NCI-H2196 (cell line): ENCODE results near the gene EEIG1.
"Not testable (repeated sequence)": the region's sequence is repeated elsewhere in the genome, so short reads cannot be mapped to it uniquely, and the experiment has no call there.

Experiments
- DNase-seq: peaks from one replicate; lab custom pipeline; 2025; ENCODE audit not compliant: unreplicated experiment; lab: John Stamatoyannopoulos, UW

The EEIG1 gene

DNA sequence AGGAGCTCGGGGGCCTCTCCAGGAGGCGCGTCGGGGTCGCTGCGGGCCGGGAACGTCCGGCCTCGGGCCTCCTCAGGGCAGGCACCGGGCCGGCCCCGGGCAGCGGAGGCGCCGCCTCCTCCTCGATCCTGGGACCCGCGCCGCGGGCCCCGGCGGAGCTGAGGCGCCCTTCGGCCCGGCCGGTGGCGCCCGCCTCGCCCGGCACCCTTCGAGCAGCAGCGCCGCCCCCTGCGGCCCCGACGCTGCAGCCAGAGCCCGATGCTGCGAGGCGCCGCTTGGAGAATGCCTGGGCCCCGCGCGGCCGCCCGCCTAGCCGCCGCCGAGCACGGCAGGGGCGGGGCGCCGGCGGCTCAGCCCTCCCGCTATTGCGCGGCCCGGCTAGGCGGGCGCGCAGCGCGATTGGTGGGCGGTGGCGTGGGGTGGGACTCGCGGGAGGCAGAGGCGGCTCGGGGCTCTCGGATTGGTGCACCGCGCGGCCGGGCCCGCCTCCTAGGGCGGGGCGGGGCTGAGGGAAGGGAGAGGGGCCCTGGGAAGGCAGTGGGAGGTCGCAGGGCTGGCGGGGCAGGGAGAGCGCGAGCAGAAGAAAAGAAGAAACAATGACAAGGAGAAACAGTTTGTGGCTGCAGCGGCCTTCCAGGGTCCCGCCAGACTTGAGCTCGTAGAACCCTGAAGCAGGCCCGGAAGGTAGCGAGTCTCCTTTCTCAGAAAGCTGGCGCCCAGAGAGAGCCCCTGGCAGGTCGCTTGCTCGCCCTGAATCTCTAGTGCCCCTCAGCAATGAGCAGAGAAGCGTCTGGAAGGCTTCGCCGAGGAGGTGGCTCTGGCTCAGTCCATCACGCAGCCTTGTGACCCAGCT lies at the start of gene EEIG1:
Gene EEIG1, minus strand, starts transcription at position 284 of the 853 bp plus-strand sequence. CDS start 852 bp downstream, outside the sequence.
- peak; percentile 95 for DNase-seq

DNA sequence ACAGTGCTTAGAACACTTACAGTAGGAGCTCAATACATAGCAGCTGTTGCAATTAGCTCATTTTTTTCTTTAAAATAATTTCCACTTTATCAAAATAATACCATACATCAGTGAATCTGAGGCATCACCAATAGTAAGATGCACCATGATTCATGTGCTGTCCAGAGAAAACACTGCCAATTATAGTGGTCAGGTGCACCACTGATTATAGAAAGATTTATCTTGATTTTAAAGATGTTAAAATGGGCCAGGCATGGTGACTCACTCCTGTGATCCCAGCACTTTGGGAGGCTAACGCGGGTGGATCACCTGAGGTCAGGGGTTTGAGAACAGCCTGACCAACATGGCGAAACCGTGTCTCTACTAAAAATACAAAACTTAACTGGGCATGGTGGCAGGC lies 46.9 kb upstream of the EEIG1 start:
- no peak for DNase-seq

DNA sequence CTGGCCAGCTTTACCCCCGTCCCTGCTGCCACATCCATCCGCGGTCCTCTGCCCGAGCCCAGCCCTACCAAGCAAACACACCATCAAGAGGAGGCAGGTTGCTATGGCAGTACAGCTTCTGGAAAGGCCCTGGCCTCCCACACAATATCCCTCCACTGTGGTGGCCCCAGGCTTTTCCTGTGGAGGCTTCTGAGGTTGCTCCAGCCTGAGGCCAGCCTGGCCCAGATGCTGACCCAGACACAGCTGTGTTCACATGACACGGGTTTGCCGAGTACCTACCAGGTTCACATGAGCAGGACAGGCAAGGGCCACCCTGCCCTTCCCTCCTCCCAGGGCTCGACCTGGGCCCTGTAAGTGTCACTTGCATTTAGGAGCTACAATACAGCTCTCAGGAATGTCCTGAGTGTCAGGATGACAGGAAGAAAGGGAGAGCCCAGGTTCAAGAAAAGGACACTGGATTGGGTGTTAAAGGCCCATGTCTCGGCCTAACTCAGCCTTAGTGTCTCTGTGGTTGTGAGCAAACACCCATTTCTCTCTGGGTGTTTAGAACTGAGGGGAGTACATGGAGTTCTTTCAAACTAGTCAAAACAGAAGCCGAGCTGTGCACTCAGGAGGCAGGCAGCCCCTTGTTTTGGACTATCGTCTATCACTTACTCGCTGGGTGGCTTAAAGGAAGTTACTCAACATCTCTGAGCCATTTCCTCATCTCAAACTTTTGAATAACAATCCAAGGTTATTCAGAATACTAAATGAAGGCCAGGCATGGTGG lies 46.2 kb upstream of the EEIG1 start:
- no peak for DNase-seq

DNA sequence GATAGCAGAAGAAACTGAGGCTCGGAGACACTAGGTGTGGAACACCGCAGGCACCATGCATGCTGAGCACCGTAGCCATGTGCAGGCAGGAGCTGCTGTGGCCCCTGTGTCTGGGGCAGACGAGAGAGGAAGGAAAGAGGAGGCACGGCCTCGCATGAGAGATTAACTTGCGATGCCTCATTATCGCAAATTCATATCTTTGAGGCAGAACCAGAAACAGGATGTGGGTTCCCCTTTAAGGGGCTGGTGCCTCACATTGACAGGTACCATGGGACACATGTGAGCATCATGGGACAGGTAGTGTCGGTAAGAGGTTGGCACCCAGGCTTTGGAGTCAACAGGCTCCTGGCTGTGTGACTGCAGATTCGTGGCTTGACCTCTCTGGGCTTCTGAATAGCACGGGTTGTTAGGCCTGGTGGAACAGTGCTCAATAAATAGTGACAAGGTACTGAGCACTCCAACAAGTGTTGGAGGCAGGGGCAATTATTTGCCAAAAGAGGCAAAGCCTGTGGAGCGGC lies 45.5 kb upstream of the EEIG1 start:
- DNase-seq = no peak

DNA sequence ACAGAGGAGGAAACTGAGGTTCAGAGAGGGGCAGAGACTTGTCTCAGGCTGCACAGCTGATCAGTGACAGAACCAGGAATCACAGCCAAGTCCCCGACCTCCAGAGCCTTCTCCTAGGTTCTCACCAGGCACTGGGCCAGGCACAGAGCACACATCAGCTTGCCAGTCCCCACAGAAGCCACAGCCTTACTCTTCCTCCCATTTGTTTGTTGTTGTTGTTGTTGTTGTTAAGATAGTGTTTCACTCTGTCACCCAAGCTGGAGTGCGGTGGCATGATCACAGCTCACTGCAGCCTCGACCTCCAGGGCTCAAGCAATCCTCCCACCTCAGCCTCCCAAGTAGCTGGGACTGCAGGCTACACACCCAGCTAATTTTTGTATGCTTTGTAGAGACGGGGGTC lies 44.9 kb upstream of the EEIG1 start:
- DNase-seq = no peak

DNA sequence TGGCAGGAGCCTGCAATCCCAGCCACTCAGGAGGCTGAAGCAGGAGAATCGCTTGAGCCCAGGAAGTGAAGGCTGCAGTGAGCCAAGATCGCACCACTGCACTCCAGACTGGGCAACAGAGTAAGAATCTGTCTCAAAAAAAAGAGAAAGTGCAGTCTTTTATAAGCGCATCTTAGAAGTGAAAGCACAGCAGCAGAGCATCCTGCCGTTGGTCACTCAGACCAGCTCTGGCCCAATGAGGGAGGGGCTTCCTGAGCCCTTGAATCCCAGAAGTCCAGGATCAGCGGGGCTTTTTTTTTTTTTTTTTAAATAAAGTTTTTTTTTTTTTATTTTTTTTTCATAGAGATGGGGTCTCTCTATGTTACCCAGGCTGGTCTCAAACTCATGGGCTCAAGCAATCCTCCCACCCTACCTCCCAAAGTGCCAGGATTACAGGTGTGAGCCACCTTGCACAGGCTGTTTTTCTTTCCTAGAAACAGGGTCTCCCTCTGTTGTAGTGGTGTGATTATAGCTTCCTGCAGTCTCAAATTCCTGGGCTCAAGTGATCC lies 44.0 kb upstream of the EEIG1 start:
- DNase-seq = no peak

DNA sequence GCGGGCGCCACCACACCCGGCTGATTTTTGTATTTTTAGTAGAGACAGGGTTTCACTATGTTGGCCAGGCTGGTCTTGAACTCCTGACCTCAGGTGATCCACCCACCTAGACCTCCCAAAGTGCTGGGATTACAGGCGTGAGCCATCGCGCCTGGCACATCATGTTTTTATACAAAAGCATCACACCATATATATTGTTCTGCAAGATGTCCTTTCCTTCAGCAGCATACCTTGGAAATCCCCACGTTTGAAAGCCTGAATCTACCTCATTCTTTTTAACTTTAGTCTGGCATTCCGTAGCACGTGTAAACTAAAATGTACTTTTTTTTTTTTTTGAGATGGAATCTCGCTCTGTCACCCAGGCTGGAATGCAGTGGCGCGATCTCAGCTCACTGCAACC lies 42.9 kb upstream of the EEIG1 start:
- DNase-seq = not testable (repeated sequence)

DNA sequence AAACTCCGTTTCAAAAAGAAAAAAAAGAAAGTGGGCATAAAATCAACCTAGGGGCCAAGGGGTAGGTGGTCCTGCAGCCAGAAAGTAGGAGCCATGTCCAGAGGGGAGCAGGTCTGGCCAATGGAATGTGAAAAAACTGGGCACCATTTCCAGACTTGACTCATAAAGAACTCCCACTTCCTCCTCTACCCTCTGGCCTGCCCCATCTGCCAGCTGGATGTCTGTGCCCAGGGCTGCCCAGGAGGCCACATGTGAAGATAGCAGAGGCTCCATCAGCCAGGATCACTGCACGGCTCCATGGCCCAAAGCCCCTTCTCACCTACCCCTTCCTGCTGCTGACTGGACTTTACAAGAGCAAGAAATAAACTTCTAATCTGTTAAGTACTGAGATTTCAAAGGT lies 42.1 kb upstream of the EEIG1 start:
- DNase-seq = no peak

DNA sequence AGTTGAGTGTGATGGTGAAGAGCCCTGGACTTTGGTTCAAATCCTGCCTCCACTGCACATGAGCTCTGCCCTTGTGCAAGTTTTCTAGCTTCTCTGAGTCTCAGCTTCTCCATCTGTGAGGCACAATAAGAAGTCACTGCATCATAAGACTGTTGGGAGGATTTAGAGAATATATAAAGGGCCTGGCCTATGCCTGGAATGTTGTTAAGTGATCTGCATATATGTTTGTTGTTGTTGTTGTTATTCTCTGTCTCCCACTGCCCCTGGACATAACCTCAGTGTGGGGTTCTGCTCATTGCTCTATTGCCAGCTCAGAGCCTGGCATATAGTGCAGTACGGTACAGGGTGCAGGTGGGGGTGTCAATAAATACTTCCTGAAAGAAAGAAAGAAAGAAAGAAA lies 40.3 kb upstream of the EEIG1 start:
- DNase-seq = no peak

DNA sequence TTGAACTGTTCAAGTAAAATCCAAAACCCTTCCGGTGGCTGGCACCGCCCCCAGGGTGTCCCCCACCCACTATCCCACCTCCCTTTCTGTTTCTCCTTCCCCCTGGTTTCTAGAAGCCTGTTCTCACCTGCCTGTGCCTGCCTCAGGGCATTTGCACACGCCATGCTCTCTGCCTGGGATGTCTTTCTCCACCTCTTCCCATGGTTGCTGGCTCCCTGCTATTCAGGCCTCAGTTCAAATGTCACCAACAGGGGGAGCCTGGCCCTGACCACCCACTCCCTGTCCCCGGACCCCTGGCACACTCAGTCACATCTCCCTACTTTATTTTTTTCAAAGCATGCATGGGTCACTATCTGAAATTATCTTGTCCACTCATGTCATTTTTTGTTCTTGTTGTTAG lies 39.9 kb upstream of the EEIG1 start:
- DNase-seq = no peak

DNA sequence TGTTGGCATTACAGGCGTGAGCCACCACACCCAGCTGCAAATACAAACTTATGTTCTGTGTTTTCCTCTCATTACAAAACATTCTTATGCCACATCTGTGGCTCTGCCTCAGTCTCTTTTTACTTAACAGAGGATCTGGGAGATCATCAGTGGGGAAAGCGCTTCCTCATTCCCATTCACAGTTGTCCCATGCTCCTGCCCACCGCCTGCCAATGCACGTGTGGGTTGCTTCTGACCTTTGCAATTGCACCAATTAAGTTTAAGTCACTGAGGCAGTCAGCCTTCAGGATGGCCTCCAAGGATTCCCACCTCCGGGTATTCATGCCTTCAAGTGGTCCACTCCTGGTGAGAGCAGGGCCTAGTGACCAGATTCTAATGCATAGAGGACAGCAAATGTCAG lies 34.9 kb upstream of the EEIG1 start:
- DNase-seq = no peak

DNA sequence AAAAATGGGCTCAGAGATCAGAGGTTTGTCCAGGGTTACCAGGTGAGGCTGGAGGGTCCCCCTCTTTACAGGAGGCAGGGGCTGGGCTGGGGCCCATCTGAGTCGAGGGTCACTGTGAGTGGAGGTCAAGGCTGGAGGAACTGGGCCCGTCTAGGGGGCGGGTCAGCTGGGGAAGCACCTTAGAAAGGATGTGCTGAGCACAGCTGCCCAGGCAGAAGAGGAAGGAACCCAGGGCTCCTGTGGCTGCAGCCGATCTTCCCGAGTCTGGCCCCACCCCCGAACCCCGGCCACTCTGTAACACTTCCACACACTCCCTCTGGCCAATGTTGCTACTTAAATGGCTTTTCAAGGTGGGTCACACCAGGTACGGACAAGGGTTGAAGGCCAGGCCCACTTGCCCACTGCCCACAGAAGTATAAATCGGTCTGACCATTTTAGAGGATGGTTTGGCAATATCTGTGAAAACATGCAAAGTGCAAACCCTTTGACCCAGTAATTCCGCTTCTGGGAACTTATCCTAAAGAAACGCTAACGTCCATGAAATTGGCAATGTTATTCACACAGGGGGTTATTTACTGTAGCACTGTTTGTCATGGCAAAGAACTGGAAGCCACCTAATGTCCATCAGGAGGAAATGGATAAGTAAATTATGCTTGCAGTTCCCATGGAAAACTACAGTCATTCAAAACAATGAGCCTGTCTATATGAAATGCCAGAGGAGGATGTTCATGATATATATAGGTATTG lies 30.5 kb upstream of the EEIG1 start:
- DNase-seq = no peak

DNA sequence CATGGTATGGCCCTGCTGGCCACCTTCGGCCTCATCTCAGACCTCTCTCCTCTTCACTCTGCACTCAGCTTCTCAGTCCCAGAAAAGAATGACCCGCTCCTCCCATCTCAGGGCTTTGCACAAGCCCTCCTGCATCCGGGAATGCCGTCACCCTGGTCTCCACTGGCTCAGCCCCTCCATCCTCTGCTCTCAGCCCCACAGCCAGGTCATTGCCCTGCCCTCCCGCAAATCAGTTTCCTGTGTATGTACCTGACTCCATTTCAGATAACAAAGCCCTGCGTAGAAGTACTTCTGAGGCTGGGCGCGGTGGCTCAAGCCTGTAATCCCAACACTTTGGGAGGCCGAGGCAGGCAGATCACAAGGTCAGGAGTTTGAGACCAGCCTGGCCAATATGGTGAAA lies 28.9 kb upstream of the EEIG1 start:
- DNase-seq = no peak

DNA sequence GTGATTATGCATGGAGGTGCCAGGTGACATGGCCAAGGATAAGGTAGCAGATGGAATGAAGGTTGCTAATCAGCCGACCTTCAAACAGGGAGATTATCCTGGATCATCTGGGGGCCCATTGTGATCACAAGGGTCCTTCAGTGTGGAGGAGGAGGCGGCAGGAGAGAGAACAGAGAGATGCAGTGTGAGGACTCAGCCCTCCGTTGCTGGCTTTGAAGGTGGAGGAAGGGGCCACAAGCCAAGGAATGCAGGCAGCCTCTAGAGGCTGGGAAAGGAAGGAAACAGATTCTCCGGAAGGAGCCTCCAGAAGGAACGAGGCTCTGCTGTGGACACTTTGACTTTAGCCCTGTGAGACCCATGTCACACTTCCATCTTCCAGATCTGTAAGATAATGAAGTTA lies 27.4 kb upstream of the EEIG1 start:
- DNase-seq = no peak

DNA sequence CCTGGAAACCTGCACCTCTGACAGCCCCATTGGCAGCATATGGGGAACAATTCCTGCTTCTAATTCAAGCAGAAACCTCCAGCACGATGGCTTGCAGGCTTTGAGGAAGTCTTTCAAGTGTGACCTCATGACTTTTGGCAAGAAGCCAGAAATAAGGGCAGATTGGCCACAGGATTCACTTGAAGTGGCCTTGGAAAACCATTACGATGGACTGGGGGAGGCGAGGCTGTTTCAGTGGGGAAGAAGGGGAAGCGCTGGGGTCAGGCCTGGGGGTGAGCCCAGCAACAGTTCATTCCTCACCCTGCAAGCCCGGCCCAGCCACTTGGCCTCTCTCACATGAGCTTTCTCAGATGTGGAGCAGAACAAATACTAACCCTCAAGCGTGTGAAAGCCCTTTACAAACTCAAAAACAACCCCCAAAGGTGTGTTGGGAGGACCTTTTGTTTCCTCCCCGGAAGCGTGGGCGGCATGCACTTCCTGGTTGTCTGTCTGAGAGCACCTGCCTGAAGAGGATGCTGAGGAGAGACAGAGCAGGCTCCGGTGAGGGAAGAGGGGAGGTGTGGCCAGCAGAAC lies 26.9 kb upstream of the EEIG1 start:
- DNase-seq = peak; percentile 90

DNA sequence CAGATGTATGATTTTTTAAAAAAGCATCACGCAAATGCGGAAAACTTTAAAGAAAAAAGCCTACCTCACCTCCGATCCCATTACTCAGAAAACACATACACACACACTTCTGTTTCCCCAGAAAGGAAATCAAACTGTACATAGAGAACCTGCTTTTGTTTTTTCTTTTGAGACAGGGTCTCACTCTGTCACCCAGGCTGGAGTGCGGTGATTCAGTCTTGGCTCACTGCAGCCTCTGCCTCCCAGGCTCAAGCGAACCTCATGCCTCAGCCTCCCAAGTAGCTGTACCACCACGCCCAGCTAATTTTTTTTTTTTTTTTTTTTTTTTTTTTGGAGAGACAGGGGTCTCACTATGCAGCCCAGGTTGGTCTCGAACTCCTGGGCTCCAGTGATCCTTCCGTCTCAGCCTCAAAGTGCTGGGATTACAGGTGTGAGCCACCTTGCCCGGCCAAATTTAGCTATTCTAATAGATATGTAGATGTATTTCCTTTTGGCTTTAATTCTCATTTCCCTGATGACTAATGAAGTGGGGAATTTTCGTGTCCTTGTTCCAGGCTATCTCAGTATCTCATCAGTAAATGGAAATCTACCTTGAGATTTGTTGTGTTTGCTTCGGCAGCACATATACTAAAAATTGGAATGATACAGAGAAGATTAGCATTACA lies 25.7 kb upstream of the EEIG1 start:
- peak; percentile 20 for DNase-seq

DNA sequence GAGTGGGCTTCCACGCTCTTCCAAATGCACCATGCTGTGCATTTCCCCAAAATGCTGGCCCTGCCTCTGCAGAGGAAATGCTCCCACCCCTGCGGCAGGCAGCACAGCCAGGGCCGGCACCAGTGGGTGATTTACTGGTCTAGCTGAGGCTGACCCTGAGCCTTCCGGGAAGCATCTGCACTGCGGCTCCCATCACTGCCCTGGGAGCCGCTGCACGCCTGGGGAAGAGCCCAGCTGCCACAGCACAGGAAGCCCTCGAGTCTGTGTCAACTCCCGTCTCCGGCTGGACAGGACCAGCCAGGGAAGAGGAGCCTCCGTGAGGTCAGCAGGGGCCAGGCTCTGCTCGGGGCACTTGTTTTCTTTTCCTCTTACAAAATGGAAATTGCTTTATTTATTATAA lies 25.1 kb upstream of the EEIG1 start:
- DNase-seq = peak; percentile 29

DNA sequence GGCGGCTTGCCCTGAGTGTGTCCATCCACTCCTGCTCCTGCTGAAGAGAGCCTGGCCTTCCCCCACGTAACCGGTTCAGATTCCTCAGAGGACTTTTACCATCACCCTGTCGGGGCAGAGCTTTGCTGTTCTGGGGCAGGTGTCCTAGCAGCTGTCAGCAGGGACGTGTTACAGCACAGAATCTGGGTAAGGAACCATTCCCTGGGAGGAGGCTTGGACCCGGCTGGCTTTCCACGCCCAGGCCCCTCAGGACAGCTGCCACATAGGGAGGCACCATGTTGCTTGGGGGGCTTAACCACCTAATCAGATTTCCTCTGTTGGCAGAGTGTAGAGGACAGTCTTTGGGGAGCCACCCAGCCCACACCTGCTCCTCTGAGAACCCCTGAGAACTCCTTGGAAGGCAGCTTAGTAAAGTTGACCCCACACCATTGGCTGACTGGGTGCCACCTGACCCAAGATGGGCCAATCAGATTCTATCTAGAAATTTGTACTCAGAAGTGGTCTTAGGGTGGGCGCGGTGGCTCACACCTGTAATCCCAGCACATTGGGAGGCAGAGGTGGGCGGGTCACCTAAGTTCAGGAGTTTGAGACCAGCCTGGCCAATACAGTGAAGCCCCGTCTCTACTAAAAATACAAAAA lies 23.3 kb upstream of the EEIG1 start:
- DNase-seq = no peak

DNA sequence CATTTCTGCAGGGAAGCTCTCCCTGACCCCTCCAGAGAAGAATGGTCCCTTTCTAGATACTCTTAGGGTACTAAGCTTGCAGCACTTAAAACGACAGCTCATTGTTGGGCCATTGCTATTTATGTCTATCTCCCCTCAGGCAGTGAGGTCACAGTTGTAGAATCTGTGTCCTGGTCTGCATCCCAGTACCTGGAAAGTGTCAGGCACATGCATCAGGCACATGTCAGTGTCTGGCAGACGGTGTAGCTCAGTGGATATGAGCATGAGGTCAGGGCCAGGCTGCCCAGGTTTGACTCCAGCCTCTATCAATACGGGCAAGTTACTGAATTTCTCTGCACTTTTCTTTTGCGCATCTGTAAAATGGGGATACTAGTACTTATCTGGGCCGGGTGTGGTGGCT lies 22.2 kb upstream of the EEIG1 start:
- DNase-seq = no peak

DNA sequence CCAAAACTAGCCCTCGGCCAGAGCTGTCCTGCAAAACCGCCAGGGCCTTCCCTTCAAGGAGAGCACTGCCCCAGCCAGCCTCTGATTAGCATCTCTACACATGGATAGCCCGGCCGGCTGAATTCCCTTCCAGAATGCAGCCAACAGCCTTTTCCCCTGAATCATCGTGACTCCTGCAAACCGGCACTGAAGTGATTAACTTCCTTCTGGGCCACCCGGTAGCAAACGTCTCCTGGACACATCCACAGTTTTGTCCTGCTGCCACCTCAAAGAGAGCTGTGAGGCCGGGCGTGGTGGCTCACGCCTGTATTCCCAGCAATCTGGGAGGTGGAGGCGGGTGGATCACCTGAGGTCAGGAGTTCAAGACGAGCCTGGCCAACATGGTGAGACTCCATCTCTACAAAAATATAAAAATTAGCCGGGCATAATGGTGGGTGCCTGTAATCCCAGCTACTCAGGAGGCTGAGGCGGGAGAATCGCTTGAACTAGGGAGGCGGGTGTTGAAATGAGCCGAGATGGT lies 21.1 kb upstream of the EEIG1 start:
- no peak for DNase-seq
